HL-60 (cell line): ENCODE measurements around the gene LRRK1.

ENCODE experiments used
- GABPA ChIP-seq: IDR thresholded peaks from 2 replicates; pipeline ENCODE4 v1.6.1; 2012; ENCODE audit warnings: low read depth
- TF ChIP-seq, protein P1 (sequence below): IDR thresholded peaks from one replicate; pipeline ENCODE4 v1.5.1; 2011; ENCODE audit warnings: low read length, control low read depth, inconsistent platforms; ENCODE audit not compliant: insufficient read depth
- TF ChIP-seq, protein P2 (sequence below): IDR thresholded peaks from 2 replicates; pipeline ENCODE4 v1.6.1; 2012; ENCODE audit warnings: low read depth; ENCODE audit not compliant: insufficient replicate concordance

DNA sequence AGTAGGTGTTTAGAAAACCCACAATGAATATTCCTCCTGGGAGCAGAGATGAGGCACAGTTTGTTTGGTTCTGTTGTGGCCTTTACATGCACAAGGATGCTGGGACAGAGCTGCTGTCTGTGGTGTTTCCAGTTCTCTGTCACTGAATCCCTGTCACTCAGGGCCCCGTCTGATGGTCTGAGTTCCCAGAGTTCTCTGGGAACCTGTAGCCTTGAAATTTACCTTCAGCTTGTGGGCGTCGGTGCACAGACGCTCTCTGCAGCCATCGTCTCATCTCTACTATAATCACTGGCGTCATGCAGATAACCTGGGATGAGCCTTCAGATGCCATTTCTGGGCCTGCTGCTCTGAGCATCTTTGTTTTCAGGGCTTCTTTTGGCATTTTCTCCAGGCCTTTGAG is 81.9 kb downstream of the LRRK1 start:
- TF ChIP-seq, protein P1, sequence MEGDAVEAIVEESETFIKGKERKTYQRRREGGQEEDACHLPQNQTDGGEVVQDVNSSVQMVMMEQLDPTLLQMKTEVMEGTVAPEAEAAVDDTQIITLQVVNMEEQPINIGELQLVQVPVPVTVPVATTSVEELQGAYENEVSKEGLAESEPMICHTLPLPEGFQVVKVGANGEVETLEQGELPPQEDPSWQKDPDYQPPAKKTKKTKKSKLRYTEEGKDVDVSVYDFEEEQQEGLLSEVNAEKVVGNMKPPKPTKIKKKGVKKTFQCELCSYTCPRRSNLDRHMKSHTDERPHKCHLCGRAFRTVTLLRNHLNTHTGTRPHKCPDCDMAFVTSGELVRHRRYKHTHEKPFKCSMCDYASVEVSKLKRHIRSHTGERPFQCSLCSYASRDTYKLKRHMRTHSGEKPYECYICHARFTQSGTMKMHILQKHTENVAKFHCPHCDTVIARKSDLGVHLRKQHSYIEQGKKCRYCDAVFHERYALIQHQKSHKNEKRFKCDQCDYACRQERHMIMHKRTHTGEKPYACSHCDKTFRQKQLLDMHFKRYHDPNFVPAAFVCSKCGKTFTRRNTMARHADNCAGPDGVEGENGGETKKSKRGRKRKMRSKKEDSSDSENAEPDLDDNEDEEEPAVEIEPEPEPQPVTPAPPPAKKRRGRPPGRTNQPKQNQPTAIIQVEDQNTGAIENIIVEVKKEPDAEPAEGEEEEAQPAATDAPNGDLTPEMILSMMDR: no peak
- TF ChIP-seq GABPA: no peak
- TF ChIP-seq, protein P2, sequence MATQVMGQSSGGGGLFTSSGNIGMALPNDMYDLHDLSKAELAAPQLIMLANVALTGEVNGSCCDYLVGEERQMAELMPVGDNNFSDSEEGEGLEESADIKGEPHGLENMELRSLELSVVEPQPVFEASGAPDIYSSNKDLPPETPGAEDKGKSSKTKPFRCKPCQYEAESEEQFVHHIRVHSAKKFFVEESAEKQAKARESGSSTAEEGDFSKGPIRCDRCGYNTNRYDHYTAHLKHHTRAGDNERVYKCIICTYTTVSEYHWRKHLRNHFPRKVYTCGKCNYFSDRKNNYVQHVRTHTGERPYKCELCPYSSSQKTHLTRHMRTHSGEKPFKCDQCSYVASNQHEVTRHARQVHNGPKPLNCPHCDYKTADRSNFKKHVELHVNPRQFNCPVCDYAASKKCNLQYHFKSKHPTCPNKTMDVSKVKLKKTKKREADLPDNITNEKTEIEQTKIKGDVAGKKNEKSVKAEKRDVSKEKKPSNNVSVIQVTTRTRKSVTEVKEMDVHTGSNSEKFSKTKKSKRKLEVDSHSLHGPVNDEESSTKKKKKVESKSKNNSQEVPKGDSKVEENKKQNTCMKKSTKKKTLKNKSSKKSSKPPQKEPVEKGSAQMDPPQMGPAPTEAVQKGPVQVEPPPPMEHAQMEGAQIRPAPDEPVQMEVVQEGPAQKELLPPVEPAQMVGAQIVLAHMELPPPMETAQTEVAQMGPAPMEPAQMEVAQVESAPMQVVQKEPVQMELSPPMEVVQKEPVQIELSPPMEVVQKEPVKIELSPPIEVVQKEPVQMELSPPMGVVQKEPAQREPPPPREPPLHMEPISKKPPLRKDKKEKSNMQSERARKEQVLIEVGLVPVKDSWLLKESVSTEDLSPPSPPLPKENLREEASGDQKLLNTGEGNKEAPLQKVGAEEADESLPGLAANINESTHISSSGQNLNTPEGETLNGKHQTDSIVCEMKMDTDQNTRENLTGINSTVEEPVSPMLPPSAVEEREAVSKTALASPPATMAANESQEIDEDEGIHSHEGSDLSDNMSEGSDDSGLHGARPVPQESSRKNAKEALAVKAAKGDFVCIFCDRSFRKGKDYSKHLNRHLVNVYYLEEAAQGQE: no peak
